Measurements from ENCODE around the gene PDCD6IP.

GRCh38 chr3:33773637-33774036, 24.8 kb upstream of the PDCD6IP start:
- no peak for TF ChIP-seq TCF7L2 (IDR thresholded peaks at IDR 0.05; ENCODE audit: borderline replicate concordance, low read depth, low read length)
- TF ChIP-seq, protein P1, sequence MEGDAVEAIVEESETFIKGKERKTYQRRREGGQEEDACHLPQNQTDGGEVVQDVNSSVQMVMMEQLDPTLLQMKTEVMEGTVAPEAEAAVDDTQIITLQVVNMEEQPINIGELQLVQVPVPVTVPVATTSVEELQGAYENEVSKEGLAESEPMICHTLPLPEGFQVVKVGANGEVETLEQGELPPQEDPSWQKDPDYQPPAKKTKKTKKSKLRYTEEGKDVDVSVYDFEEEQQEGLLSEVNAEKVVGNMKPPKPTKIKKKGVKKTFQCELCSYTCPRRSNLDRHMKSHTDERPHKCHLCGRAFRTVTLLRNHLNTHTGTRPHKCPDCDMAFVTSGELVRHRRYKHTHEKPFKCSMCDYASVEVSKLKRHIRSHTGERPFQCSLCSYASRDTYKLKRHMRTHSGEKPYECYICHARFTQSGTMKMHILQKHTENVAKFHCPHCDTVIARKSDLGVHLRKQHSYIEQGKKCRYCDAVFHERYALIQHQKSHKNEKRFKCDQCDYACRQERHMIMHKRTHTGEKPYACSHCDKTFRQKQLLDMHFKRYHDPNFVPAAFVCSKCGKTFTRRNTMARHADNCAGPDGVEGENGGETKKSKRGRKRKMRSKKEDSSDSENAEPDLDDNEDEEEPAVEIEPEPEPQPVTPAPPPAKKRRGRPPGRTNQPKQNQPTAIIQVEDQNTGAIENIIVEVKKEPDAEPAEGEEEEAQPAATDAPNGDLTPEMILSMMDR (tag by site-specific recombination; IDR thresholded peaks at IDR 0.05) = no peak
- TF ChIP-seq ZNF629 (tag by site-specific recombination; IDR thresholded peaks at IDR 0.05) = no peak
- TF ChIP-seq ZNF398 (tag by site-specific recombination; IDR thresholded peaks at IDR 0.05) = no peak
